ENCODE data around the gene GHITM. TPM values are rescaled to one million over a fixed set of nuclear protein-coding genes. Genes with fewer than 3 reads are reported as not detected.
"Not testable (repeated sequence)": the region's sequence is repeated elsewhere in the genome, so short reads cannot be mapped to it uniquely, and the experiment has no call there.

Gene GHITM
- total RNA-seq, 5 donors from 2014 or later (not counting 1 experiment from before 2014, with no cell fraction given) = 68.6 to 84.9 (median 83.8) TPM

DNA sequence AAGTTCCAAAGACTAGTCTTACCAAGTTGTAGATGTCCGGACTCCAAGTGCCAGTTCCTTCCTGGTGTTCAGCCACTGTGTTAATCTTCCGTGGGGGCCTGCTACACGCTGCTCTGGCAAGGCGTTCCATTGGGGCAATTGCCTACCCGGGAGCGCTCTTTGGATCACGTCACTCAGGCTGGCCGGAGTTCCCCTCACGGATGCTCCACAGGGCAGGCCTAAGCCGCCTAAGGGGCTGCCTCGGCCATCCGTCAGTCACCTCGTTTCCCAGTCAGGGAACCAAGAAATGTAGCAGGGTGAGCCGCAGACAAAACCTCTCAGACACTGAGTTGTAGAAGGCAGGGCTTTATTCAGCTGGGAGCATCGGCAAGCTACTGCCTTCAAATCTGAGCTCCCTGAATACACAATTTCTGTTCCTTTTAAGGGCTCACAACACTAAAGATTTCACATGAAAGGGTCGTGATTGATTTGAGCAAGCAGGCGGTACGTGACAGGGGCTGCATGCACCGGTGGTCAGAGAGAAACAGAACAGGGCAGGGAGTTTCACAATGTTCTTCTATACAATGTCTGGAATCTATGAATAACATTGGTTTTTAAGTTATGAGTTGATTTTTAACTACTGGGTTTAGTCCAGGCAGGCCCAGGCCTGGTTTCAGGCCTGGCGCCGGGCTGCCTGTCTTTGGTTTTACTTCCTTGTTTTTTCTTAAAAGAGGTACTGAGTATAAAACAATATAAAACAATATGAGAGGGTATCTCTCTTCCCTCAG is 32.6 kb downstream of the GHITM start:
- DNase-seq = not testable (repeated sequence)

DNA sequence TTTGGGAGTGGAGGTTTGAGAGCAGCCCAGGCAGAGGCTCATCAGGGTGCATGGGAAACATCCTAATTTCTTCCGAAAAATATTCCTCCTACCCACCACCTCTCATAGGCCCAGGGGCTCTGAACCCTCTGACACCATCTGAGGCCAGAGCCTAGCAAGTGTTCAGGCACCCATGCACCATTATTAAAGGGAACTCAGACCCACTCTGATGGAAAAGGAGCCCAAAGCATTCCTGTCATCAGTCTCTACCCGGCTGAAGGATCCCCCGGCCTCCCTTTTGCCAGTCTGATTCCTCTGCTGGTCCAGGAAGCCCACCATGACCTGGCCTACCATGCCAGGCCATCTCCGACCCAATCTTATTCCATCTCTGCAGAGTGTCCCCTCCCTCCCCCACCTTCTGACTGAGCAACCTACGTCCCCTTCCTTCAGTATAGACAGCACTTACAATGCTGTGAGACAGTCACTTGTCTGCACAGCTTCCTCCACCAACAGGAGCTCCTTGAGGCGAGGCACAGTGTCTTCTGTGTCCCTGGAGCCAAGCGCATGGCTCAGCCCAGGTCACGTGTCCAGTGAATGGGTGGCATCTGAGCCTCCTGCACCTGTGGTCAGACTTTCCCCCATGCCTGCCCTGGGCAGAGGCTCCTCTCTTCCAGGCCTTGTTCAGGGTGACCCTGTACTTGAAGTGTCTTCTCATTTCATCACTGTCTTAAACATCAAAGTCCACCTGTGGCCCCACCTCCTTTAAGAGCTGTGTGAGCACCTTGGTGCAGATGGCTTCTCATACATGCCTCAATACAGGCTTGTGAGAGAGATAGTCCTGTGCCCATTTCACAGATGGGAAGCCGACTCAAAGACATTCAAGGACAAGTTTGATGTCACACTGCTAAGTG is 33.4 kb downstream of the GHITM start:
- peaks cover 23 to 27% of the 10 kb centered on the region in 2 experiments for H3K4me1 ChIP-seq (ENCODE audit: control insufficient read depth in 1 of 2, extremely low read depth in 1 of 2, insufficient read depth in 2 of 2, low read length in 2 of 2)
- H3K36me3 ChIP-seq (ENCODE audit: control insufficient read depth in 2 of 2, extremely low read depth in 1 of 2, insufficient read depth in 1 of 2, low read length in 1 of 2) = no peaks in the 10 kb centered on the region
- no peak overlapping the region for H3K27ac ChIP-seq (ENCODE audit: low read length)
- H3K36me3 Mint-ChIP-seq = no peaks in the 10 kb centered on the region
- H3K27ac Mint-ChIP-seq = no peak overlapping the region
- no peak overlapping the region for H3K4me3 ChIP-seq (ENCODE audit: control insufficient read depth in 1 of 2, extremely low read depth in 1 of 2, low read length in 1 of 2)
- ChIA-PET POLR2A (no interaction called here), CTCF (no interaction called here)
- DNase-seq (peak in 2 of 35 experiments; percentile 3 to 12), ATAC-seq (replicated peaks in 1 of 4) (no peak)
- no peaks in the 10 kb centered on the region for H3K27me3 ChIP-seq (replicated peaks in 1 of 2; ENCODE audit: control insufficient read depth in 2 of 2, extremely low read depth in 1 of 2, insufficient read depth in 2 of 2, low read length in 1 of 2)
- no peaks in the 10 kb centered on the region for H3K27me3 Mint-ChIP-seq
- H3K9me3 Mint-ChIP-seq = no peaks in the 10 kb centered on the region
- H3K4me3 Mint-ChIP-seq = no peak overlapping the region
- H3K9me3 ChIP-seq = no peaks in the 10 kb centered on the region
- peaks cover 0 to 10% (median 7%) of the 10 kb centered on the region in 3 donors for H3K4me1 Mint-ChIP-seq
- 86% methylated on average over 8 of the region's 9 CpGs for WGBS (ENCODE audit: insufficient coverage)

More for the DNA sequence above, 32.6 kb downstream of the GHITM start:
- CTCF ChIA-PET; H3K36me3 ChIP-seq (ENCODE audit: control insufficient read depth in 2 of 2, extremely low read depth in 1 of 2, insufficient read depth in 1 of 2, low read length in 1 of 2); H3K27ac ChIP-seq (ENCODE audit: low read length); H3K4me1 Mint-ChIP-seq; H3K36me3 Mint-ChIP-seq; H3K9me3 Mint-ChIP-seq; H3K9me3 ChIP-seq; H3K4me3 ChIP-seq (ENCODE audit: control insufficient read depth in 1 of 2, extremely low read depth in 1 of 2, low read length in 1 of 2); H3K27me3 Mint-ChIP-seq; ATAC-seq (replicated peaks in 1 of 4); POLR2A ChIA-PET; H3K27me3 ChIP-seq (replicated peaks in 1 of 2; ENCODE audit: control insufficient read depth in 2 of 2, extremely low read depth in 1 of 2, insufficient read depth in 2 of 2, low read length in 1 of 2); H3K4me3 Mint-ChIP-seq; H3K27ac Mint-ChIP-seq: not testable (repeated sequence)
- 90% methylated on average over 14 of the region's 21 CpGs for WGBS (ENCODE audit: insufficient coverage)
- H3K4me1 ChIP-seq (ENCODE audit: control insufficient read depth in 1 of 2, extremely low read depth in 1 of 2, insufficient read depth in 2 of 2, low read length in 2 of 2) = peaks cover 16 to 19% of the 10 kb centered on the region in 2 experiments

DNA sequence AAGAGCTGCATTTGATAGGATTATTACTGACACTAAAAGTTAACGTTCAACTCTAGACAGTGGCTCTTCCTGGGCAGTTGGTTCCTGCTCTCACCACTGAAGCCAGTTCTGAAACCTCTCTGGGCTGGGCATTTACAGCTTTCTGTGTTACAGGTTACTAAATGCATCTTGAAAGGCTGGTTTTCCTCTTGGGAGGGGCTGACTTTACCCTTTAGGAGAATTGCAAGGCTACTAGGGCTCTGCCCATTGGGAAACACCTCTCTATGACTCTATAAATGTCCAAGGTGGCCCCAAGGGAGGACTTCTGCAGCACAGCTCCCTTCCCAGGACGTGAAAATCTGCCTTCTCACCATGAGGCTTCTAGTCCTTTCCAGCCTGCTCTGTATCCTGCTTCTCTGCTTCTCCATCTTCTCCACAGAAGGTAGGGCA is 34.2 kb downstream of the GHITM start, which contains the start of gene GPR15LG:
Gene GPR15LG, plus strand, starts transcription at position 301 of the 429 bp plus-strand sequence. Its CDS starts 51 bp downstream, at position 352.
- H3K9me3 Mint-ChIP-seq = no peaks in the 10 kb centered on the region
- 90% methylated on average over 2 of the region's 2 CpGs for WGBS (ENCODE audit: insufficient coverage)
- H3K27ac ChIP-seq (ENCODE audit: low read length) = no peak within 1 kb of the TSS
- no peak within 1 kb of the TSS for H3K27ac Mint-ChIP-seq
- ChIA-PET CTCF (no interaction called here), POLR2A (no interaction called here)
- no peaks in the 10 kb centered on the region for H3K36me3 ChIP-seq (ENCODE audit: control insufficient read depth in 2 of 2, extremely low read depth in 1 of 2, insufficient read depth in 1 of 2, low read length in 1 of 2)
- no peaks in the 10 kb centered on the region for H3K27me3 Mint-ChIP-seq
- ATAC-seq (replicated peaks in 1 of 4) (no peak), DNase-seq (peak in 1 of 35 experiments; percentile 17)
- H3K27me3 ChIP-seq (replicated peaks in 1 of 2; ENCODE audit: control insufficient read depth in 2 of 2, extremely low read depth in 1 of 2, insufficient read depth in 2 of 2, low read length in 1 of 2) = no peaks in the 10 kb centered on the region
- H3K4me1 ChIP-seq (ENCODE audit: control insufficient read depth in 1 of 2, extremely low read depth in 1 of 2, insufficient read depth in 2 of 2, low read length in 2 of 2) = peaks cover 31 to 35% of the 10 kb centered on the region in 2 experiments
- no peak within 1 kb of the TSS for H3K4me3 ChIP-seq (ENCODE audit: control insufficient read depth in 1 of 2, extremely low read depth in 1 of 2, low read length in 1 of 2)
- H3K9me3 ChIP-seq = no peaks in the 10 kb centered on the region
- peaks cover 0 to 10% (median 7%) of the 10 kb centered on the region in 3 donors for H3K4me1 Mint-ChIP-seq
- H3K4me3 Mint-ChIP-seq = no peak within 1 kb of the TSS
- H3K36me3 Mint-ChIP-seq = no peaks in the 10 kb centered on the region

DNA sequence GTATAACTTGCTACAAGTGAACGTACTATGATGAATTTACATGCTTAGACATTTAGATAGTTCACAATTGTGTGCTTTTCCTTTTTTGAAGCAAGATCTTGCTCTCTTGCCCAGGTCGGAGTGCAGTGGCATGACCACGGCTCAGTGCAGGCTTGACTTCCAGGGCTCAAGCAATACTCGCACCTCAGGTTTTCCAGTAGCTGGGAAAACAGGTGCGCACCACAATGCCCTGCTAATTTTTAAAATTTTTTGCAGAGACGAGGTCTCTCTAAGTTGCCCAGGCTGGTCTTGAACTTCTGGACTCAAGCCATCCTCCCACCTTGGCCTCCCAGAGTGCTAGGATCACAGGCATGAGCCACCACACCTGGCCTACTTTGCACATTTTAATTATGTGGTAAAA is 36.1 kb downstream of the GHITM start:
- H3K27me3 Mint-ChIP-seq = no peaks in the 10 kb centered on the region
- no peak overlapping the region for H3K27ac Mint-ChIP-seq
- POLR2A ChIA-PET = no interaction called here

DNA sequence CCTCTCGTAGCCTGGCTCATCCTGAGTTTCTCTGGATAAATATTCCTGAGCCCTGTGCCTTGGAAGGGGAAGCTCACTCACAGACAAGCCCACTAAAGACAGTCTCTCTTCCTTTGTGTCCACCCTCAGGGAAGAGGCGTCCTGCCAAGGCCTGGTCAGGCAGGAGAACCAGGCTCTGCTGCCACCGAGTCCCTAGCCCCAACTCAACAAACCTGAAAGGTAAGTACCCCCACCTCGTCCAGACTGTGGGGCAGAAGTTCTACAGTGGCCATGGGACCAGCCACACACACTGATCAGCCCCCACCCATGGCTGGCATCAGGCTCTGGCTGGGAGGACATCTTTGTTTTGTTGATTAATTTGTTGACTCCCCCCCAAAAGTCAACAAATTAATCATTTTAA is 37.0 kb downstream of the GHITM start:
- Mint-ChIP-seq H3K27me3 (no peaks in the 10 kb centered on the region), H3K4me3 (peak overlapping the region in 1 of 3 donors; percentile 65), H3K36me3 (no peaks in the 10 kb centered on the region), H3K27ac (peak overlapping the region in 1 of 2 donors; percentile 81), H3K9me3 (no peaks in the 10 kb centered on the region), H3K4me1 (peaks cover 0 to 10% (median 7%) of the 10 kb centered on the region in 3 donors)
- ChIA-PET CTCF (no interaction called here), POLR2A (no interaction called here)
- 100% methylated on average over 3 of the region's 4 CpGs for WGBS (ENCODE audit: insufficient coverage)
- Histone ChIP-seq H3K4me1 (ENCODE audit: control insufficient read depth in 1 of 2, extremely low read depth in 1 of 2, insufficient read depth in 2 of 2, low read length in 2 of 2) (peaks cover 34 to 43% of the 10 kb centered on the region in 2 experiments), H3K36me3 (ENCODE audit: control insufficient read depth in 2 of 2, extremely low read depth in 1 of 2, insufficient read depth in 1 of 2, low read length in 1 of 2) (no peaks in the 10 kb centered on the region), H3K27me3 (replicated peaks in 1 of 2; ENCODE audit: control insufficient read depth in 2 of 2, extremely low read depth in 1 of 2, insufficient read depth in 2 of 2, low read length in 1 of 2) (no peaks in the 10 kb centered on the region), H3K4me3 (ENCODE audit: control insufficient read depth in 1 of 2, extremely low read depth in 1 of 2, low read length in 1 of 2) (no peak overlapping the region), H3K9me3 (no peaks in the 10 kb centered on the region), H3K27ac (ENCODE audit: low read length) (peak overlapping the region; percentile 81)
- DNase-seq = peak in 1 of 35 experiments; percentile 21
- no peak for ATAC-seq (replicated peaks in 1 of 4)

More for the DNA sequence above, 36.1 kb downstream of the GHITM start:
- WGBS (ENCODE audit: insufficient coverage) = 93% methylated on average over 6 of the region's 6 CpGs
- H3K36me3 Mint-ChIP-seq = no peaks in the 10 kb centered on the region
- Histone ChIP-seq H3K36me3 (ENCODE audit: control insufficient read depth in 2 of 2, extremely low read depth in 1 of 2, insufficient read depth in 1 of 2, low read length in 1 of 2) (no peaks in the 10 kb centered on the region), H3K27ac (ENCODE audit: low read length) (no peak overlapping the region), H3K9me3 (no peaks in the 10 kb centered on the region), H3K4me3 (ENCODE audit: control insufficient read depth in 1 of 2, extremely low read depth in 1 of 2, low read length in 1 of 2) (no peak overlapping the region), H3K4me1 (ENCODE audit: control insufficient read depth in 1 of 2, extremely low read depth in 1 of 2, insufficient read depth in 2 of 2, low read length in 2 of 2) (peaks cover 34 to 43% of the 10 kb centered on the region in 2 experiments), H3K27me3 (replicated peaks in 1 of 2; ENCODE audit: control insufficient read depth in 2 of 2, extremely low read depth in 1 of 2, insufficient read depth in 2 of 2, low read length in 1 of 2) (no peaks in the 10 kb centered on the region)
- no peaks in the 10 kb centered on the region for H3K9me3 Mint-ChIP-seq
- H3K4me3 Mint-ChIP-seq = no peak overlapping the region
- ATAC-seq (replicated peaks in 1 of 4) = no peak
- H3K4me1 Mint-ChIP-seq = peaks cover 0 to 10% (median 7%) of the 10 kb centered on the region in 3 donors
- no peak for DNase-seq
- CTCF ChIA-PET = no interaction called here

DNA sequence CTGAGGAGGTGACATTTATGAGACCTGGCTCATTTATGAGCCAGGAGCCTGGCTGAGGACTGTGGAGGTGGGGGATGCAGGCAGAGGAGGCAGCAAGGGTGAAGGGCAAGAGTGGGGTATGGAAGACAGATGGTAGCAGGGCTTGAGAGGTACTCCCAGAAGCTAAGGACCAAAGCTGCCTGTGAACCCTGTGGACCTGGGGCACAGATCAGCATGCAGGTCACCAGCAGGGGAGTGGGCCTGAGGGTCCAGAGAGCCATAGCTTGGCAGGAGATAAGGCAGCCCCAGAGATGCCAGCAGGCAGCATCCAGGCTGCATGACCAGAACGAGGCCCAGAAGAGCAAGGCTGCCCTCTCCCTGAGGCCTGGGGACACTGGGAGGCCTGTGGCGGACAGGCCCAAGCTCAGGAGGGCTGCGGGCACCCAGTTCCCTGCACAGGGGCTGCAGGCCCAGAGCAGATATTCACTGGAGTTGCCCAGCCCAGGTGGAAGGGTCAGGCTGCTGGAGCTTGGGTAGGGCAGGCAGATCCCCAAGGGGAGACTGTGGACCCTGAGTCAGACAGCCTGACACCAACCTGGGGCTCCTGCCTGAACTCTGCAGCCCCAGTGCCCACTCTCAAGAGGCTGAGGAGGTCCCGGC is 37.6 kb downstream of the GHITM start:
- peak in 1 of 4 experiments; percentile 4 for ATAC-seq (replicated peaks in 1 of 4)
- Histone ChIP-seq H3K4me3 (ENCODE audit: control insufficient read depth in 1 of 2, extremely low read depth in 1 of 2, low read length in 1 of 2) (no peak overlapping the region), H3K27ac (ENCODE audit: low read length) (peak overlapping the region; percentile 81), H3K27me3 (replicated peaks in 1 of 2; ENCODE audit: control insufficient read depth in 2 of 2, extremely low read depth in 1 of 2, insufficient read depth in 2 of 2, low read length in 1 of 2) (no peaks in the 10 kb centered on the region), H3K9me3 (no peaks in the 10 kb centered on the region), H3K36me3 (ENCODE audit: control insufficient read depth in 2 of 2, extremely low read depth in 1 of 2, insufficient read depth in 1 of 2, low read length in 1 of 2) (no peaks in the 10 kb centered on the region), H3K4me1 (ENCODE audit: control insufficient read depth in 1 of 2, extremely low read depth in 1 of 2, insufficient read depth in 2 of 2, low read length in 2 of 2) (peaks cover 34 to 43% of the 10 kb centered on the region in 2 experiments)
- Mint-ChIP-seq H3K27me3 (no peaks in the 10 kb centered on the region), H3K27ac (peak overlapping the region in 1 of 2 donors; percentile 81), H3K4me3 (peak overlapping the region in 1 of 3 donors; percentile 65), H3K36me3 (no peaks in the 10 kb centered on the region), H3K4me1 (peaks cover 0 to 10% (median 7%) of the 10 kb centered on the region in 3 donors), H3K9me3 (no peaks in the 10 kb centered on the region)
- ChIA-PET CTCF (interaction anchor here in 1 of 2 donors (1.1 kb wide), 3 partner anchors 29 to 157 kb away, joined by 3 to 6 read pairs (median 3); no protein-coding TSS in a partner anchor), POLR2A (no interaction called here)
- DNase-seq = peak in 1 of 35 experiments; percentile 23
- WGBS (ENCODE audit: insufficient coverage) = 87% methylated on average over 4 of the region's 4 CpGs

All from T-cell (primary cell).